ENCODE data around the gene ZNF440. TPM values are rescaled to one million over a fixed set of nuclear protein-coding genes. Genes with fewer than 3 reads are reported as not detected.

ZNF440 gene
- total and polyA plus RNA-seq, 2 donors (not counting 1 experiment from before 2014, with no cell fraction given) = 4.6 to 11.1 TPM

DNA sequence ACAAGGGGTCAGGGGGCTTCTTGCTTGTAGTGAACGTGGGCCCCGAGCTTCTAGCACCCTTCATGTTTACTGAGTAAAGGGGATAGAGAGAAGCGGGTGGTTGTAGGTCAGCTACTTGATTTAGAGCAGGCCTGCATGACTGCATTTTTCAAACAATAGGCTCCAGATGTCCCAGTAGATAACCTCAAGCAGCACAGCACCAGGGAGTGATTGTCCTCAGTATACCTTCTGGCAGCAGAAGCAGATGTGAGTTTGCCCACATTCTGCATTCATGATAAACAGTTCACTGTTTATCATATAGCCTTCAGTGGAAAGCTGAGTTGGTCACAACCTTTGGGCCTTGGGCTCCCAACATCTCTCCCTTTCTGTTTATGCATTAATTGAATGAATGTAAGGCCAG lies 39.3 kb downstream of the ZNF440 start:
- no peak overlapping the region for H3K4me2 ChIP-seq (ENCODE audit: extremely low read depth, insufficient read depth, low read length)
- H3K9me3 ChIP-seq (ENCODE audit: control insufficient read depth, insufficient read depth, low read depth, low read length) = no peaks in the 10 kb centered on the region
- no peak for DNase-seq (ENCODE audit: low read depth in 2 of 2)
- TF ChIP-seq CTCF (conservative IDR thresholded peaks at IDR 0.05 in 1 of 2, IDR thresholded peaks at IDR 0.05 in 1 of 2; ENCODE audit: low read depth in 1 of 2, low read length in 2 of 2) (no peak), EZH2 (IDR thresholded peaks at IDR 0.05; ENCODE audit: low read length, missing control alignments) (no peak)
- no peak overlapping the region for H2AFZ ChIP-seq (ENCODE audit: low read length)
- no peak overlapping the region for H3K27ac ChIP-seq (ENCODE audit: insufficient read depth, low read length)
- no peaks in the 10 kb centered on the region for H3K27me3 ChIP-seq (ENCODE audit: control insufficient read depth, insufficient read depth, low read length)
- H3K9ac ChIP-seq (ENCODE audit: insufficient read depth, low read length) = no peak overlapping the region
- H3K36me3 ChIP-seq (ENCODE audit: control insufficient read depth, insufficient read depth, low read length) = no peaks in the 10 kb centered on the region
- H4K20me1 ChIP-seq (ENCODE audit: control insufficient read depth, extremely low read depth, insufficient read depth, low read length) = no peaks in the 10 kb centered on the region
- H3K4me1 ChIP-seq (ENCODE audit: control insufficient read depth, extremely low read depth, insufficient read depth, low read length) = no peaks in the 10 kb centered on the region
- no peaks in the 10 kb centered on the region for H3K79me2 ChIP-seq (ENCODE audit: control insufficient read depth, insufficient read depth, low read length)
- H3K4me3 ChIP-seq (replicated peaks in 1 of 4; ENCODE audit: control extremely low read depth in 1 of 4, insufficient read depth in 1 of 4, low read depth in 3 of 4, low read length in 4 of 4) = no peak overlapping the region

GRCh38 chr19:11856596-11857250 lies 42.6 kb downstream of the ZNF440 start:
- Histone ChIP-seq H3K9ac (ENCODE audit: insufficient read depth, low read length) (no peak overlapping the region), H4K20me1 (ENCODE audit: control insufficient read depth, extremely low read depth, insufficient read depth, low read length) (no peaks in the 10 kb centered on the region), H3K79me2 (ENCODE audit: control insufficient read depth, insufficient read depth, low read length) (no peaks in the 10 kb centered on the region), H3K4me2 (ENCODE audit: extremely low read depth, insufficient read depth, low read length) (no peak overlapping the region), H3K27me3 (ENCODE audit: control insufficient read depth, insufficient read depth, low read length) (no peaks in the 10 kb centered on the region), H3K9me3 (ENCODE audit: control insufficient read depth, insufficient read depth, low read depth, low read length) (no peaks in the 10 kb centered on the region), H3K36me3 (ENCODE audit: control insufficient read depth, insufficient read depth, low read length) (no peaks in the 10 kb centered on the region), H2AFZ (ENCODE audit: low read length) (no peak overlapping the region), H3K4me3 (replicated peaks in 1 of 4; ENCODE audit: control extremely low read depth in 1 of 4, insufficient read depth in 1 of 4, low read depth in 3 of 4, low read length in 4 of 4) (no peak overlapping the region), H3K4me1 (ENCODE audit: control insufficient read depth, extremely low read depth, insufficient read depth, low read length) (no peaks in the 10 kb centered on the region), H3K27ac (ENCODE audit: insufficient read depth, low read length) (no peak overlapping the region)
- TF ChIP-seq CTCF (conservative IDR thresholded peaks at IDR 0.05 in 1 of 2, IDR thresholded peaks at IDR 0.05 in 1 of 2; ENCODE audit: low read depth in 1 of 2, low read length in 2 of 2) (no peak), EZH2 (IDR thresholded peaks at IDR 0.05; ENCODE audit: low read length, missing control alignments) (no peak)
- no peak for DNase-seq (ENCODE audit: low read depth in 2 of 2)

GRCh38 chr19:11860721-11861120 lies 46.6 kb downstream of the ZNF440 start:
- H4K20me1 ChIP-seq (ENCODE audit: control insufficient read depth, extremely low read depth, insufficient read depth, low read length) = no peaks in the 10 kb centered on the region
- H2AFZ ChIP-seq (ENCODE audit: low read length) = no peak overlapping the region
- no peaks in the 10 kb centered on the region for H3K9me3 ChIP-seq (ENCODE audit: control insufficient read depth, insufficient read depth, low read depth, low read length)
- H3K27ac ChIP-seq (ENCODE audit: insufficient read depth, low read length) = no peak overlapping the region
- no peak overlapping the region for H3K4me2 ChIP-seq (ENCODE audit: extremely low read depth, insufficient read depth, low read length)
- H3K9ac ChIP-seq (ENCODE audit: insufficient read depth, low read length) = no peak overlapping the region
- H3K4me1 ChIP-seq (ENCODE audit: control insufficient read depth, extremely low read depth, insufficient read depth, low read length) = no peaks in the 10 kb centered on the region
- no peaks in the 10 kb centered on the region for H3K36me3 ChIP-seq (ENCODE audit: control insufficient read depth, insufficient read depth, low read length)
- no peak overlapping the region for H3K4me3 ChIP-seq (replicated peaks in 1 of 4; ENCODE audit: control extremely low read depth in 1 of 4, insufficient read depth in 1 of 4, low read depth in 3 of 4, low read length in 4 of 4)
- DNase-seq (ENCODE audit: low read depth in 2 of 2) = no peak
- no peaks in the 10 kb centered on the region for H3K79me2 ChIP-seq (ENCODE audit: control insufficient read depth, insufficient read depth, low read length)
- H3K27me3 ChIP-seq (ENCODE audit: control insufficient read depth, insufficient read depth, low read length) = no peaks in the 10 kb centered on the region
- no peak for TF ChIP-seq EZH2 (IDR thresholded peaks at IDR 0.05; ENCODE audit: low read length, missing control alignments)
- no peak for TF ChIP-seq CTCF (conservative IDR thresholded peaks at IDR 0.05 in 1 of 2, IDR thresholded peaks at IDR 0.05 in 1 of 2; ENCODE audit: low read depth in 1 of 2, low read length in 2 of 2)

All from fibroblast of lung (primary cell).